Limb (tissue), 2 donors: ENCODE results near the gene CCR5AS.
"Not testable (repeated sequence)": the region's sequence is repeated elsewhere in the genome, so short reads cannot be mapped to it uniquely, and the experiment has no call there.

Experiments used
- DNase-seq, 2 donors: peaks; one replicate each; pipeline ENCODE4 v3.0.0-alpha.2; 2016; ENCODE audit errors: extremely low spot score in 2 of 2

CCR5AS gene

DNA sequence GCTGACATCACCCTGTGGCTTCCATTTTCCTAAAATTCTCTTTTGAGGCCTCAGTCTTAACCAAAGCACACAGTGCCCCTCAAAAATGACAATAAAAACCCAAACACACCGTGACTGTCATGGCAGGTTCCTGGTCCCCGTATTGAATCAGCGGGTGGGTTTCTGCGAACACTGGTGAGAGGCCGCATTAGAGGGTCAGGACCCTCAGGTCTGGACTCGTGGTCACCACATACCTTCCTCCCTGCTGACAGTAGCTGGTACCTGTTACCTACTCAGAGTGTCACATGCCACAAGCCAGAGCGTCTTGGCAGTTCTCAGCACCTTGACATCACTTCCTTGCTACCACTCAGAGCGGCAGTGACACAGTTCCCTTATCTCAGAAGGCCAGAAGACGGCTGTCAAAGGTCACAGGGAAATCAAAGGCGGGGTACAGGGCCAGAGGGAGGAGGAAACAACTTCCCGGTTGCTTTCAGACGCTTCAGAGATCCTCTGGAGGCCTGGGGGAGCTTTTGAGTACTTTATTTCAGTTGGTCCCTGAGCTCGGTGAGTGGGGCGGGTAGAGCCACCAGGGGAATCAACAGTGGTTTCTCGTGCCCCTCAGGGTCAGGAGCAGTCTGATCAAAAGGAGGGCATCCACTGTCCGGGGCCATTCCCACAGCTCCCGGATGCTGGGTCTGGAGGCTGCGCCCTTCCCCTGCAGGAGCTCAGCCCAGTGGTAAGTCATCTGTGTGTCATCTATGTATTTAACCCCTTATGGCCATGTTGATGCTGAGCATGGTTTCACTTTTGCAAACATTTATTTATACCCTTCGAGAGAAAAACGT lies at the start of gene CCR5AS, which contains the start of gene CCRL2:
Gene CCR5AS, minus strand, starts transcription at position 279 of the 824 bp plus-strand sequence.
Gene CCRL2, plus strand, starts transcription at position 472 of the 824 bp plus-strand sequence. CDS start 821 bp downstream, outside the sequence.
- no peak for DNase-seq

DNA sequence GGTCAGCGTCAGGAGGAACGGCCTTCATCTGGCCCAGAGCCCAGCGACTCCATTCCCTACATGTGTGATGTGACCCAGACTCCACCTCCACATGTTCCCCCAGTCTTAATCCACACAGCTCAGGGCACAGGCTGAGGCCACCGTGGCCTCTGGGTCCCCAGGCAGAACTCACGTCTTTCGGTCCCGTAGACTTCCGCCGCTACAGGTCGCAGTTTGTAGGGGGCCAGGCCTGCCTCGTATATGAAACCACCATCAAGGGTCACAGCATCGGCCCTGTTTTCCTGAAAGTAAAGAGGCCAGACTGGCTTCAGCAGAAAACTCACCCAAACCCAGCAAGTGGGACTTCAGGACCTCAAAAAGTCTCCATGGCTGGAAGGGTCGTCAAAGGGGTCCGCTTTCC lies 49.3 kb upstream of the CCR5AS start:
- no peak for DNase-seq

DNA sequence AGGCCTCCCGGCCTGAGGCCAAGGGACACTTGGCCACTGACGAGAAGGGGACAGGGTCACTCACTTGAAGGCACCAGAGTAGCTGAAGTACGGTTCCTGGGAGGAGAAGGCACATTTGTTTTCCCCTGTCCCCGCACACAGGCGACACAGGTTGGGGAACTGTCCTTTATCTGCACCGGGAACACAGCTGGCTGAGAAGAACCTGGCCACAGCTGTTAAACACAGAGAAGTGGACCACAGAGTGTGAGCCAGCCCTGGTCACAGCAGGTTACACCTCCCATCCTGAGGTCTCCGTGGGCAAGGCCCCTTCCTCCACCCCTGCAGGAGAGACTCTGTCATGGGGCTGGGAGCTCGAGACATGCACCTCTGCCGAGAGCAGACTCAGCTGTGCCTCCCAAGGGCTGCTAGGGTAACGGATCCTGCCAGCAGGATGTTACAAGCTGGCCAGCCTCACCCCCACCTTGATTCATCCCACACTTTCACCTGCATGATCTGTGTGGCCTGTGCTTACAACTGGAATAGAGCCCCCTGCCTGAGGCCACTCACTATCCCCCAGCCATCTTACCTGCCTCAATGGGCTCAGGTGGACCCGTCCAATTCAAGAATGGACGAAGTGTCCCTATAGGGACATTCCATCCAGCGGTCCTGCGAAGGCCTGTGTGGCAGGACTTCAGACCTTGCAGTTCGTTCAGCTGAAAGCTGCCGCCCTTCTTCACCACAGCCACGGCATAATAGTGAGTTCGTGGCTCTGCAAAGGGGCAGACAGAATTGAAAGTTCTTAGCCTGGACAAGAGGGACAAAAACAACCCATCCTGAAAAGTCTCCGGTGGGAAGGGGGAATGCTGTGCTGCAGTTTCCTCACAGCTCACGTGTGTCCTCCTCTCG lies 48.6 kb upstream of the CCR5AS start:
- no peak for DNase-seq

GRCh38 chr3:46454606-46455005 lies 47.7 kb upstream of the CCR5AS start:
- DNase-seq = no peak

- no peak for DNase-seq
These were observed 47.3 kb upstream of the CCR5AS start for GRCh38 chr3:46454209-46454595.

- no peak for DNase-seq
These were observed 46.8 kb upstream of the CCR5AS start for GRCh38 chr3:46453526-46454208.

GRCh38 chr3:46449755-46450552 lies 43.1 kb upstream of the CCR5AS start:
- DNase-seq = no peak

- no peak for DNase-seq
These were observed 41.9 kb upstream of the CCR5AS start for GRCh38 chr3:46448721-46449120.

GRCh38 chr3:46447228-46447985 lies 40.5 kb upstream of the CCR5AS start:
- no peak for DNase-seq

DNA sequence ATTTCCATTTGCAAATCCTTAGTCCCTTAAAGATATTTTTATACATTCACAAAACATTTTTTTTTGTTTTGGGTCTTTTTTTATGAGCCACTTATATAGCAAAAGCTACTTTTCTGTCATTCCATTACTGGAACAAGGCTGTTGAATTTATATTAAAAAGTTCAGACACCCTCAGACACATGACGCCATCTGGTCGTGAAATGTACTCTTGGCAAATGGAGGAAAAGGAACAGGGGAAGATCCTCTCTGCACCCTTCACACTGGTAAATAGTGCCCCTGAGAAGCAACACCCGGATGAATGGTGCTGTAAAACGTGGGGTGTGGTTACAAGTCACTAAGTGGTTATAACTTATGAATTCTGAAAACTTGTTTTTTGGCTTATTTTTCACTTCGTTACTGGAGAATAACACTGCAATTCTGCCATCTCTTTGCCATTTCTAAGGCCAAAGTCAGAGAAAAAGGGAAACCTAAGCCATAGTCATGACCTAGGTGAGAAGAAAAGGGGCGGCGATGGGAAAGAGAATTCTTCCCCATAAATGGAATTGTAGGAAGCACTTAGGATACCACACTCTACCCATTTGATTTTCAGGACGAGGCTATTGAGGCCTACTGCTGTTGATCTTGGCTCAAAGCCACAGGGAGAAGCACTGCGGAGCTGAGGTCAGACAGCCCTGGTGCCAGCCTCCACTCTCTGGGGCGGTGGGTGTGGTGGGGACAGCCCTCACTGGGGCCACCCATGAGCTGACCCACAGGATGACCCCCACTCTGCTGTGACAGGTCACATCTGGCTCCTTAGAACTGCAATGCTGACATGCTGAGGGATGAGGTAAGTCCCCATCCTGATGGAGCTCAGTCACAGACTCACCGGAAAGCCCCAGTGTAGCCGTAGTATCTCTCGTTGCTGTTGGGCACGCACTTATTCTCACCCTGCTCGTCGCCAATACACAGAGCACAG lies 36.0 kb upstream of the CCR5AS start:
- peak in 1 of 2 donors; percentile 21 for DNase-seq

- no peak for DNase-seq
These were observed 33.8 kb upstream of the CCR5AS start for GRCh38 chr3:46440531-46441294.

- no peak for DNase-seq
These were observed 32.0 kb upstream of the CCR5AS start for GRCh38 chr3:46438831-46439230.

GRCh38 chr3:46435081-46435726 lies 28.3 kb upstream of the CCR5AS start:
- DNase-seq = no peak

DNA sequence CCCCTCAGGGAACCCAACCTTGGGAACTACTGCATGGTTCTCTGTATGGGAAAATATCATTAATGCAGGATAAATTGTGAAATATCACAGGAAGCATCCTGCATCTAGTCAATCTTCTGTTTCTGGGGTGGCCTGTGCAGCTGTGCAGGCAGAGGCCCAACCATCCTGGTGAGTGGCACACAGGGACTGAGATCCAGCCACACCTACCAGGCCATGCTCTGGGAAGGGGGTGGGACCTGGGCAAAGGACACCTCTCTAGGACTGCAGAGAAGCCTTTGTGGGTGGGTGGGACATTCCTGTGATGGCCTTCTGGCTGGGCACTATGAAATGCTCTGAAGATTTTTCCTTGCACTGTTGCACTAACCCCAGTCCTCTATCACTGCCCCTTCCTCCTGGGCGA lies 27.0 kb upstream of the CCR5AS start:
- no peak for DNase-seq

DNA sequence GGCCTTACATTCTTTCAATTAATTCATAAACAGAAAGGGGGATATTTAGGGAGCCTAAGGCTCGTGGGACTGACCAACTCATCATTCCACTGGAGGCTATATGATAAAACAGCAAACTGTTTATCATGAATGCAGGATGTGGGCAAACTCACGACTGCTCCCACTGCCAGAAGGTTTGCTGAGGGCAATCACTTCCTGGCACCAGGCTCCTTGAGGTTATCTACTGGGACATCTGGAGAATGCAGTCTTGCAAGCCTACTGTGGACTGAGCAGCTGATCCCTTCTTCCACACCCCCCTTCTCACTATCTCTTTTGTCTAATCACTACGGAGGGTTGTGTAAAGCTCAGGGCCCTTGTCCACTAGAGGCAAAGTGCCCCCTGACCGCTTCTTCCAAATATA lies 26.3 kb upstream of the CCR5AS start:
- not testable (repeated sequence) for DNase-seq

DNA sequence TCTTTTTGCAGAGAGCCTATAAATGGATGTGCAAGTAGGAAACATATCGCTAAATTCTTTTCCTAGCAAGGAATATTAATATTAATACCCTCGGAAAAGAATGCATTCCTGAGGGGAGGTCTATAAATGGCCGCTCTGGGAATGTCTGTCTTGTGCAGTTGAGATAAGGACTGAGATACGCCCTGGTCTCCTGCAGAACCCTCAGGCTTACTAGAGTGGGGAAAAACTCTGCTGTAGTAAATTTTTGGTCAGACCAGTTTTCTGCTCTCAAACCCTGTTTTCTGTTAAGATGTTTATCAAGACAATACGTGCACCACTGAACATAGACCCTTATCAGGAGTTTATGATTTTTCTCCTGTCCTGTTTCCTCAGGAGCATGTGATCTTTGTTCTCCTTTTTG lies 25.0 kb upstream of the CCR5AS start:
- DNase-seq = not testable (repeated sequence)

GRCh38 chr3:46430879-46431278 lies 24.0 kb upstream of the CCR5AS start:
- DNase-seq = not testable (repeated sequence)

- no peak for DNase-seq
These were observed 22.8 kb upstream of the CCR5AS start for GRCh38 chr3:46429671-46430070.
